OCI-M2 (cell line): ENCODE measurements around the gene ANKRD13A.
"Not testable (repeated sequence)": the region's sequence is repeated elsewhere in the genome, so short reads cannot be mapped to it uniquely, and the experiment has no call there.

Experiments used
- DNase-seq: peaks from one replicate; lab custom pipeline; 2025; ENCODE audit not compliant: unreplicated experiment; lab: John Stamatoyannopoulos, UW

The ANKRD13A gene

DNA sequence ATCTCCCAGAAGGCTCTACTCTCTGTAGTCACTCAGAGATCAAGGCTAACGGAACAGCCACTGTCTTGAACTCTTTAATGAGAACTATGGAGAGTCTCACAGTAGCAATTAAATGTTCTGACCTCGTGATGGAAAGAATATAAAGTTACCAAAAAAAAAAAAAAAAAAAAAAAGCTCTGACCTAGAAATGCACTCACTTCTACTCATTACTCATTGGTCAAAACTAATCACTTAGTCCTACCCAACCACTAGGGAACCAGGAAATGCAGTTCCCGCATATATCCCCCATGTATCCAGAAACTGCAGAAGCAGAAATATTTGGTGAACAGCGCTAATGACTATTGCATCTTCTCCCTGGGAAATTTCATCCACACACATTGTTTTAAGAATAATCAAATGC is 78.6 kb downstream of the ANKRD13A start:
- DNase-seq: no peak

DNA sequence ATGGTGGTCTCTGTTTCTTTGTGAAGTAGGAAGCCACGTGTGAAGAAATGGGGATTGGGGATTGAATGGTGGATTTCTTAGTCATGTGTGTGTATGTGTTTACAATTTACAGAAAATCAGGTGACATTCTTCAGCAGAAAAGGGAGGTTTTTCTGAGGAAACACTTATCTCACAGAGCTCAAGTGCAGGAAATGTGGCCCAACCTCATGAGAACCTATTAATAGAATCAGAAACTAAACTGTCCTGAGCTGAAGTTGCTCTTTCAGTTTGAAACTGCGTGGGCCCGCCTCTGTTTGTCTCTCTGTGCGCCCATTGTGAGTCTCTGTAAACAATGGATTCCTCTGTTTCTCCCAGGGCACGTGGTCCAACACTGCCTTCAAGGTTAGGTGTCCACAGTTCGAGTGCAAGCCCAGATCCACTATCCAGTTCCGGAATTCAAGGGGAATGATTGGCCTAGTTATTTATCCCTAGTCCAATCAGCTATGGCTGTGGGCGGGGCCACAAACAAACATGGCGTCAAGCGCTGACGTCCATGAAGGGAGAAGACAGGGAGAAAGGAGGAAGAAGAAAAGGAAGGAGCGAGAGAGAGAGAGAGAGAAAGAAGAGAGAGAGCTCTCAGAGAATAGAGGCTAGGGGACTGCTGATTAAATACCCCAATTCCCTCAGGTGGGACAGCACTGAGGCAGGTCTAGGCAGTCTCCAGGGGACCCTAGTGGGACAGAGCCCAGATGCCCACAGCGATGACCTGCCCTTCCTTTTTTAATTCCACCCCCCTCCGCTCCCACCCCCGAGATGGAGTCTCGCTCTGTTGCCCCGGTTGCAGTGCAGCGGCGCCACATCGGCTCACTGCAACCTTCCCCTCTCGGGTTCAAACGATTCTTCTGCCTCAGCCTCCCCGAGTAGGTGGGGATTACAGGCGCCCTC is 80.5 kb downstream of the ANKRD13A start:
- no peak for DNase-seq

DNA sequence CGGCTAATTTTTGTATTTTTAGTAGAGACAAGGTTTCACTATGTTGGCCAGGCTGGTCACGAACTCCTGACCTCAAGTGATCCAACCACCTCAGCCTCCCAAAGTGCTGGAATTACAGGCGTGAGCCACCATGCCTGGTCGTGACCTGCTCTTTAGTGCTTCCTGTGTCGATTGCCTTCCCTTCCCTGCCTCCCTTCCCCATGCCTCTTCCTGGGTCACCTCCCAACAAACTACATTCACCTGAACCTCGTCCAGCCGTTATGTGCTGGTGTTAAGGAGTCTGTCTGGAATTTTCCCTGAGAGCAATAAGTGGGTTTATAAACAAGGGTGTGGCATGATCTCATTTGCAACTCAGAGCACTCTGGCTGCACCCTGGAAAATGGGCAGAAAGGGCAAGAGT is 81.2 kb downstream of the ANKRD13A start:
- no peak for DNase-seq

DNA sequence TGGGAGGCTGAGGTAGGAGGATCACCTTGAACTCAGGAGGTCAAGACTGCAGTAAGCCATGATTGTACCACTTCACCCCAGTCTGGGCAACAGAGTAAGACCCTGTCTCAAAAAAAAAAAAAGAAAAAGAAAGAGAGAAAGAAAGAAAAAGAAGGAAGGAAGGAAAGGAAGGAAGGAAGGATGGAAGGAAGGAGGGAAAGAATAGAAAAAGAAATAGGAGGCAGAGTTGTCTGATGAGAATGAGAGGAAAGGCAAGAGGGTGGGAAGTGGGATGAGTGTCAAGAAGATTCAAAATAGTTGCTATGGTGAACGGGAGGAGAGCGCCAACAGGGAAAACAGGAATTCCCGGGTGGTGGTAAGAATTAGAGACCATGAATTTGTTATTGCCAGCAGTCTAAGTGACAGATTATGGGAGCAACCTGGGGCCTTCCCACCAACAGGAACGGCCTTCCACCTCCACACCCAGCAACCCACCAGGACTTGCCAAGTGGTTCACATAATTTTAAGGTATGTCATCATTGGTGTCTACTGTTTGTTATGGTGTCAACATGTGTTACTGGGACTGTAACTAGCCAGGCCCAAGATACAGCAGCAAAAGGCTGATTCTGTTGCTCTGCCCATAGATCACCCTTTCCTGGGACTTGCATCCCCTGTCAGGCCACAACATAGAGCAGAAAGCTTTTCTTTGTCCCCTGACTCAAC is 85.2 kb downstream of the ANKRD13A start:
- DNase-seq: no peak

DNA sequence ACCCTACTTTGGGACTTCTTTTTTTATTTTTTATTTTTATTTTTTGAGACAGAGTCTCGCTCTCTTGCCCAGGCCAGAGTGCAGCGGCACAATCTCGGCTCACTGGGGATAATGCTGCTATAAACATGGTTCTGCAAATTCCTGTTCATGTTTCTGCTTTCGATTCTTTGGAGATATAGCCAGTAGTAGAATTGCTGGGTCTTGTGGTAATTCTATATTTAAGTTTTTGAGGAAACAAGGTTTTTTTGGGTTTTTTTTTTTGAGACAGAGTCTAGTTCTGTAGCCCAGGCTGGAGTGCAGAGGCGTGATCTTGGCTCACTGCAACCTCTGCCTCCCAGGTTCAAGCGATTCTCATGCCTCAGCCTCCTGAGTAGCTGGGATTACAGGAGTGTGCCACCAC is 89.0 kb downstream of the ANKRD13A start:
- DNase-seq: not testable (repeated sequence)

DNA sequence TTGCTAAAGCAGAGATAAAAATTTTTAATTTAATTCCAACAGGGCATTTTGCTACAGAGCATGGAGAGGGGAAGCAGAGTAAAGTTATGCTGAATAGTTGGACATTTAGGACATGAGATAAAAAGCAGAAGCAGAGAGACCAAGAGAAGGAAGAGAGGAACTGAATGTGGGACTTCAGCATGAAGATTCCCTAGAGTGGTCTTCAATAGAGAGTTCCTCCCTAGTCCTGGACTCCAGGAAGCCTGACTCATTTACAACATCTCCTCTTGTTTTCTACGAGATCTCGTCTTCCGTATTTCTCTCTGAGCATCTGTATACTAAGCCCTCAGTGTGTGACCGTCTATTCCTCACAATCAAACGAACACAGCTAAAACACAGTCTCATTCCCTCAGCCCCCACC is 89.7 kb downstream of the ANKRD13A start:
- no peak for DNase-seq
